Astrocyte of the cerebellum (primary cell): ENCODE measurements around the gene TBX21.

Experiments
- DNase-seq: peaks from one replicate; pipeline ENCODE4 v3.0.0-alpha.2; 2011; ENCODE audit warnings: low read depth
- H3K4me3 ChIP-seq: 2 replicates; pipeline ENCODE4 v1.5.1; 2011; ENCODE audit warnings: mild to moderate bottlenecking, low read depth, low read length, moderate library complexity
- CTCF ChIP-seq: IDR thresholded peaks from 2 replicates; pipeline ENCODE4 v1.5.1; 2012; ENCODE audit warnings: low read length, low read depth, moderate library complexity, mild to moderate bottlenecking; ENCODE audit errors: missing control alignments
- in situ Hi-C: cut with HindIII; loops from 2 replicates; pipeline ENCODE4 v1.10.0; 2017; ENCODE audit warnings: low sequenced_read_pairs

The TBX21 gene

GRCh38 chr17:47704116-47704515 is 28.9 kb upstream of the TBX21 start:
- in situ Hi-C loops, result no loop called here
- no peak overlapping the region for H3K4me3 ChIP-seq
- TF ChIP-seq CTCF, result no peak
- DNase-seq, result no peak

- no peak for DNase-seq
- in situ Hi-C loops, result no loop called here
- H3K4me3 ChIP-seq, result no peak overlapping the region
- TF ChIP-seq CTCF, result no peak
These were observed 28.3 kb upstream of the TBX21 start for GRCh38 chr17:47704736-47705135.

- no peak overlapping the region for H3K4me3 ChIP-seq
- DNase-seq, result no peak
- in situ Hi-C loops, result no loop called here
- no peak for TF ChIP-seq CTCF
These were observed 27.2 kb upstream of the TBX21 start for GRCh38 chr17:47705536-47706530.

- TF ChIP-seq CTCF, result no peak
- in situ Hi-C loops, result no loop called here
- H3K4me3 ChIP-seq, result no peak overlapping the region
- DNase-seq, result no peak
These were observed 25.8 kb upstream of the TBX21 start for GRCh38 chr17:47707056-47707804.

- in situ Hi-C loops, result no loop called here
- TF ChIP-seq CTCF, result no peak
These were observed 25.2 kb upstream of the TBX21 start for GRCh38 chr17:47707884-47708283.

GRCh38 chr17:47708312-47708863 is 24.6 kb upstream of the TBX21 start:
- DNase-seq, result no peak
- in situ Hi-C loops, result no loop called here
- H3K4me3 ChIP-seq, result no peak overlapping the region
- no peak for TF ChIP-seq CTCF

More at GRCh38 chr17:47707884-47708283, 25.2 kb upstream of the TBX21 start:
- DNase-seq, result no peak
- no peak overlapping the region for H3K4me3 ChIP-seq
